Heart right ventricle (tissue), 16 donors: ENCODE results near the gene RABL6. TPM values are rescaled to one million over a fixed set of nuclear protein-coding genes. Genes with fewer than 3 reads are reported as not detected.
"Not testable (repeated sequence)": the region's sequence is repeated elsewhere in the genome, so short reads cannot be mapped to it uniquely, and the experiment has no call there.

ENCODE experiments used
- ATAC-seq, 8 donors: fragments of 200-7000 bp; cut with Tn5 transposase; one replicate each; pipeline ENCODE4 v1.9.1; 2020; ENCODE audit warnings: mild to moderate bottlenecking in 8 of 8, moderate library complexity in 8 of 8, moderate number of reproducible peaks in 1 of 8
- DNase-seq, 2 donors: peaks; one replicate each; pipeline ENCODE4 v3.0.0-alpha.2; 2020
- H3K27ac ChIP-seq, 10 donors: fragments of 200-600 bp; sonication (generic) in 2 of 10; one replicate each; pipeline versions ENCODE4 v1.5.0 to v1.8.0; 2020 to 2022; ENCODE audit warnings: mild to moderate bottlenecking in 3 of 10
- H3K27me3 ChIP-seq, 7 donors: fragments of 200-600 bp; one replicate each; pipeline ENCODE4 v1.8.0; 2021 to 2022; ENCODE audit warnings: mild to moderate bottlenecking in 2 of 7
- H3K36me3 ChIP-seq, 9 donors: fragments of 200-600 bp; sonication (generic) in 1 of 9; one replicate each; pipeline versions ENCODE4 v1.5.0 to v1.8.0; 2020 to 2022; ENCODE audit warnings: mild to moderate bottlenecking in 2 of 9
- H3K4me1 ChIP-seq, 9 donors: fragments of 200-600 bp; sonication (generic) in 1 of 9; one replicate each; pipeline versions ENCODE4 v1.5.0 to v1.8.0; 2020 to 2022; ENCODE audit warnings: mild to moderate bottlenecking in 4 of 9
- H3K4me3 ChIP-seq, 10 donors: fragments of 200-600 bp; sonication (generic) in 2 of 10; one replicate each; pipeline versions ENCODE4 v1.5.0 to v1.8.0; 2020 to 2022; ENCODE audit warnings: mild to moderate bottlenecking in 7 of 10, moderate library complexity in 2 of 10
- H3K9me3 ChIP-seq, 11 donors: fragments of 200-600 bp in 10 of 11; sonication (generic) in 2 of 11; one replicate each; pipeline versions ENCODE4 v1.5.0 to v1.8.0; 2013 to 2022; ENCODE audit warnings: mild to moderate bottlenecking in 2 of 11, control low read depth in 1 of 11, moderate library complexity in 1 of 11
- WGBS, 2 donors: extraction: QIAGEN DNeasy Blood & Tissue Kit; methylation state at CpG; one replicate each; pipeline ENCODE4 v1.1.7; 2013; ENCODE audit warnings: inconsistent platforms in 1 of 2; 5-methylcytosine and 5-hydroxymethylcytosine counted together
- intact Hi-C, 10 donors: fragments of 100-400 bp; cut with DNase I; formaldehyde crosslinking; loops; one replicate each; pipeline versions ENCODE4 v1.11.1 to v1.14.2; 2022
- polyA plus RNA-seq, 2 donors: library from polyadenylated mRNA; stranded (reverse); fragments of 200-250 nt; gene quantifications; one replicate each; pipeline ENCODE4 v1.2.3, GENCODE V29; 2013
- total RNA-seq, 10 donors: library from RNA; stranded (reverse); fragmentation: NEBNext Ultra II Directional in 3 of 10; extraction: Animal tissue kit (Norgen Biotek cat#: 25700) in 3 of 10; gene quantifications; one replicate each; pipeline versions ENCODE4 v1.2.1 to v1.2.4, GENCODE V29; 2021 to 2023
- TF ChIP-seq, protein P1 (sequence below), 9 donors: fragments of 200-600 bp; sonication (generic) in 2 of 9; IDR thresholded peaks; one replicate each; pipeline versions ENCODE4 v1.5.0 to v1.8.0; 2021 to 2022; ENCODE audit warnings: antibody characterized with exemption in 9 of 9, mild to moderate bottlenecking in 5 of 9, moderate library complexity in 1 of 9
- donor health status: Arrhythmogenic right ventricular cardiomyopathy.
- donor health status: ischemic (EF 13 %, LVEDD 7.1; RV severe dilation, severe dysfunction).
- donor health status: healthy with polysubstance abuse.
- donor health status: DM: no; HTN: yes; CAD: no.
- donor health status: DM: no; HTN: no; CAD: no.
- donor health status: ischemic (EF 25% LVEDD 6.9; RV normal size, moderate dysfunction).
- donor health status: ischemic (EF 25% LVEDD 5.7; RV mildly dilated, moderate dysfunction).
- donor health status: healthy.
- donor health status: DM: yes; HTN: yes; CAD: no.
- donor health status: Ischemic cardiomyopathy.
- donor health status: ischemic (EF 35%, LVEDD 5.7; RV mildly dilated, moderate dysfunction).
- donor health status: nonischemic (EF 11% LVEDD 7.7; RV severe dilation, severe dysfunction).
- donor health status: DM: yes; HTN: yes; CAD: no.
- donor health status: PGD.
- donor health status: ischemic (EF 29% LVEDD 5.4; RV normal size, mild dysfunction).
- donor health status: nonischemic (EF 23%, LVEDD 6.1; RV moderate dilation, normal function).

Gene RABL6
- total and polyA plus RNA-seq, 12 donors = 60.5 to 97.4 (median 66.6) TPM

DNA sequence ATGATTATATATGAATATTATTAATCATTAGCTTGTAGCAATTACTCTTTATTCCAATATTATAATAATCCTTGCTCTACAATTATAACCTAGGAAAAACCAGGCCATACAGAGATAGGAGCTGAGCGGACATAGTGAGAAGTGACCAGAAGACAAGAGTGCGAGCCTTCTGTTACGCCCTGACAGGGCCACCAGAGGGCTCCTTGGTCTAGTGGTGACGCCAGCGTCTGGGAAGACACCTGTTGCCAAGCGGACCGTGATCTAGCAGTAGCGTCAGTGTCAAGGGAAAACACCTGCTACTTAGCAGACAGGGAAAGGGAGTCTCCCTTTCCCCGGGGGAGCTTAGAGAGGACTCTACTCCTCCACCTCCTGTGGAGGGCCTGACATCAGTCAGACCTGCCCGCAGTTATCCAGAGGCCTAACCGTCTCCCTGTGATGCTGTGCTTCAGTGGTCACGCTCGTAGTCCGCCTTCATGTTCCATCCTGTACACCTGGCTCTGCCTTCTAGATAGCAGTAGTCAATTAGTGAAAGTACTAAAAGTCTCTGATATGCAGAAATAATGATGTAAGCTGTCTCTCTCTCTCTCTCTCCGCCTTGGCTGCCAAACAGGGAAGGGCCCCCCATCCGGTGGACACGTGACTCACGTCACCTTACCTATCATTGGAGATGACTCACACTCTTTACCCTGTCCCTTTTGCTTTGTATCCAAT is 41.2 kb upstream of the RABL6 start:
- ATAC-seq, H3K4me3 ChIP-seq, intact Hi-C loops, H3K27ac ChIP-seq, H3K9me3 ChIP-seq, H3K36me3 ChIP-seq: not testable (repeated sequence)
- DNase-seq = peak; percentile 49 to 50
- TF ChIP-seq, protein P1, sequence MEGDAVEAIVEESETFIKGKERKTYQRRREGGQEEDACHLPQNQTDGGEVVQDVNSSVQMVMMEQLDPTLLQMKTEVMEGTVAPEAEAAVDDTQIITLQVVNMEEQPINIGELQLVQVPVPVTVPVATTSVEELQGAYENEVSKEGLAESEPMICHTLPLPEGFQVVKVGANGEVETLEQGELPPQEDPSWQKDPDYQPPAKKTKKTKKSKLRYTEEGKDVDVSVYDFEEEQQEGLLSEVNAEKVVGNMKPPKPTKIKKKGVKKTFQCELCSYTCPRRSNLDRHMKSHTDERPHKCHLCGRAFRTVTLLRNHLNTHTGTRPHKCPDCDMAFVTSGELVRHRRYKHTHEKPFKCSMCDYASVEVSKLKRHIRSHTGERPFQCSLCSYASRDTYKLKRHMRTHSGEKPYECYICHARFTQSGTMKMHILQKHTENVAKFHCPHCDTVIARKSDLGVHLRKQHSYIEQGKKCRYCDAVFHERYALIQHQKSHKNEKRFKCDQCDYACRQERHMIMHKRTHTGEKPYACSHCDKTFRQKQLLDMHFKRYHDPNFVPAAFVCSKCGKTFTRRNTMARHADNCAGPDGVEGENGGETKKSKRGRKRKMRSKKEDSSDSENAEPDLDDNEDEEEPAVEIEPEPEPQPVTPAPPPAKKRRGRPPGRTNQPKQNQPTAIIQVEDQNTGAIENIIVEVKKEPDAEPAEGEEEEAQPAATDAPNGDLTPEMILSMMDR (IDR thresholded peaks at IDR 0.05) = peak; percentile 8 to 59 (median 46)
- peaks cover 0 to 22% (median 4%) of the 10 kb centered on the region in 9 donors for H3K4me1 ChIP-seq
- peaks cover 0 to 32% (median 11%) of the 10 kb centered on the region in 7 donors for H3K27me3 ChIP-seq
- WGBS, 2 donors = 36 to 41% methylated on average over 18 of the region's 18 CpGs

DNA sequence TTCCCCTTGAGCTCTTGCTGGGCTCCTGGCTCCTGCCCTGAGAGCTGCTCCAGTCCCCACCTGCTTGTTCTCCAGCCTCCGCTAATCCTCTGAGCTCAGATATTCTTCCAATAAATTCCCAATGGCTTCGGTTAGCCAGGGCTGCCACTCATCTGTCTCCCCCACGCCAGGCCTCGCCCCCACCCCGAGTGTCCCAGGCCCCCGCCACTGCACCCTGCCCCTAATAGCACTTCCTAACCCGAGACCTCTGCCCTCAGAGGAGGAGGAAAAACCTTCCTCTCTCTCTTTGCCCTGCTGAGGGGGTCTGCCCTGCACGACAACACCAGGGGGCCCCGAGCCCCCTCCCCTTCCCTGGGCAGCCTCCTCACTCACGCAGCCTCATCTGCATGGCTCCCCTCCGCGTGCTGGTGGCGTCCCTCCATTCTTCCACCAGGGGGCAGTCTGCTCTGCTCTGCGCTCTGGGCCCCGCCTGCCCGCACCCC is 38.0 kb upstream of the RABL6 start:
- Histone ChIP-seq H3K9me3 (peaks cover 0 to 12% (median 0%) of the 10 kb centered on the region in 11 donors), H3K4me3 (no peak overlapping the region), H3K27ac (no peak overlapping the region), H3K4me1 (peaks cover 0 to 15% (median 4%) of the 10 kb centered on the region in 9 donors), H3K27me3 (peaks cover 0 to 12% (median 7%) of the 10 kb centered on the region in 7 donors), H3K36me3 (no peaks in the 10 kb centered on the region)
- TF ChIP-seq, protein P1 (IDR thresholded peaks at IDR 0.05) = peak in 8 of 9 donors; percentile 23 to 52 (median 48)
- intact Hi-C loops = no loop called here
- DNase-seq (no peak), ATAC-seq (peak in 2 of 8 donors; percentile 35)
- 13% methylated on average over 16 of the region's 16 CpGs for WGBS, 2 donors

DNA sequence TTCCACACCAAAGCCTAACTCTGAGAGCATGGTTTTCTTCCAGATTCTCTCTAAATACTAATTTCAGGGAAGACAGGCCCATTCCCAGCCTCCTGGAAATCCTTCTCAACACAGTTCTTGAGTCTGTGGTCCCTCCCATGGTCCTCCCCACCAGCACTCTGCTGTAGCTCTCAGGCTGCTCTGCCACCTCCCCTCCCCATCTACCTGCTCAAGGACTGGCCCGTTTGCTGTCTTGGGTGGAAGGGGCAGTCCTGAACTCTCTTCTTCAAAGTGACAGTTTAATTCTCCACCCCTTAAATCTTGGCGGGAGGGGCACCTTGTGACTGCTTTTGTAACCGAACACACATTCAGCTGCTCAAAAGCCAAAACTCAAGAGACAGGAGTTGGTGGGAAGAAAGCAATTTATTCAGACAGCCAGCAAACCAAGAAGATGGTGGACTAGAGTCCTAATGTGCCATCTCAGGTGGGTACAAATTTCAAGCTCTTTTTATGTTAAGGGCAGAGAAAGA is 35.8 kb upstream of the RABL6 start:
- H3K4me1 ChIP-seq = no peaks in the 10 kb centered on the region
- H3K9me3 ChIP-seq = peaks cover 0 to 12% (median 0%) of the 10 kb centered on the region in 11 donors
- 75 to 88% methylated on average over 3 of the region's 3 CpGs for WGBS, 2 donors
- H3K27me3 ChIP-seq = peaks cover 0 to 12% (median 7%) of the 10 kb centered on the region in 7 donors
- no peak for DNase-seq
- TF ChIP-seq, protein P1 (IDR thresholded peaks at IDR 0.05) = no peak
- H3K4me3 ChIP-seq = no peak overlapping the region
- no peak overlapping the region for H3K27ac ChIP-seq
- H3K36me3 ChIP-seq = no peaks in the 10 kb centered on the region
- intact Hi-C loops = no loop called here
- ATAC-seq = no peak

DNA sequence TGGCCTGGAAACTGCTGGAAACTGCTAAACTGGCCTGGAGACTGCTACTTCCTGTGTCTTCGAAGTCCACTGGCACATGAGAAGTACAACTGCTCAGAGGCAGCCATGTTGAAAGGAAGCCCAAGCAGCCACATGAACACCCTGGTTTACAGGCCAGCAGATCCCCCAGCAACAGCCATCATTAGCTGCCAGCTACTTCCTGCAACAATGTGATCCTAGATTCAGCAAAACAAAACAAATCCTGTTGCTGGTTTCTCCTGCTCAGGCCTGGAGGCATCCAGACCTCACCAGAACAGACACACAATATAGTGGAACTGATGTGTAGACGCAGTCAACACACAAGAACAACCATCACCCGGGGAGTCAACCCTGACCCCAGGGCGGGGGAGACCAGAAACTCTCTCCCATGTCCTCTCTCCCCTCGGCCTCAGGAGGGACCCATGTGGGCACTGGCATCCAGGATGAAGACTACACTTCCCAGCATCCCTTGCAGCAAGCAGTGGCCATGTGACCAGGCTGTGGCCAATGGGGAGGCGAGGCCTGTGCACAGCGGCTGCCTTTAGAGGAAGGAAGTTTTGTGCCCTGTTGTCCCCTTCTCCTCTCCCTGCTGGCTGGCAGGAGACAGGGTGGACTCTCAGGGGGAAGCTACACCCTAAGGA is 34.2 kb upstream of the RABL6 start:
- Histone ChIP-seq H3K9me3 (peaks cover 0 to 12% (median 0%) of the 10 kb centered on the region in 11 donors), H3K36me3 (no peaks in the 10 kb centered on the region), H3K27me3 (no peaks in the 10 kb centered on the region), H3K4me1 (no peaks in the 10 kb centered on the region), H3K27ac (no peak overlapping the region), H3K4me3 (no peak overlapping the region)
- TF ChIP-seq, protein P1 (IDR thresholded peaks at IDR 0.05) = no peak
- no peak for DNase-seq
- intact Hi-C loops = no loop called here
- 78 to 80% methylated on average over 7 of the region's 7 CpGs for WGBS, 2 donors
- peak in 6 of 8 donors; percentile 32 to 59 (median 48) for ATAC-seq
